GM19395 (cell line): ENCODE data around the gene ZNF860.
"Not testable (repeated sequence)": the region's sequence is repeated elsewhere in the genome, so short reads cannot be mapped to it uniquely, and the experiment has no call there.

Experiments used
- ATAC-seq: cut with Tn5 transposase; IDR thresholded peaks from one replicate; pipeline ENCODE4 v1.9.1; 2021; ENCODE audit warnings: mild to moderate bottlenecking, moderate library complexity; ENCODE audit not compliant: unreplicated experiment

The ZNF860 gene

DNA sequence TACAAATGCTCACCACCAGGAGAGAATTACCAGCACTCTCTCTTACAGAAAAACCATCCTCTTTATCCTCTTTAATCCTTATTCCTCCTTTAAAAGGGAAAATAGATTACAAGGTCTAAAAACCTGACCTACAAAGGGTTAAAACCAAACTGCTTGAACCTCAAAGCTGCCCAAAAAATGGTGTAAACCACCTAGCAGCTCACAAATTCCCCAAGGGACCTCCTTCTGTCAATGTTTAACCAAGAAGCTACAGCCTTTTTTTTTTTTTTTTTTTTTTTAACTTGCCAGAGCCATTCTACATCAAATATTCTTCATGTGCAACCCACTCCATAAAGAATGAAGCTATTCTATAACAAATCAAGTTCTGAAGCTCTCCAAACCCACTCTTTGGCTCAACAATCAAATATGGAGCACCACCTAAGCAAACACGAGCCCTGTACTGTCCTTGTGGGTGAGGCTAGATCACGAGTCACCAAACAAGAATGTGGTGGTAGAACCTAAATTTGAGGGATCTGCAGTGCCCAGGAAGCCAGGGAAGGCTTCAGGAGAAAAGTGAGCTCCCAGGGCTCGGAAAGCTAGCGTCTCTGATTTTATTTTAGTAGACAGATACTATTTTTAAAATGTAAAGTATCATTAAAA lies 20.6 kb upstream of the ZNF860 start:
- peak; percentile 61 for ATAC-seq

DNA sequence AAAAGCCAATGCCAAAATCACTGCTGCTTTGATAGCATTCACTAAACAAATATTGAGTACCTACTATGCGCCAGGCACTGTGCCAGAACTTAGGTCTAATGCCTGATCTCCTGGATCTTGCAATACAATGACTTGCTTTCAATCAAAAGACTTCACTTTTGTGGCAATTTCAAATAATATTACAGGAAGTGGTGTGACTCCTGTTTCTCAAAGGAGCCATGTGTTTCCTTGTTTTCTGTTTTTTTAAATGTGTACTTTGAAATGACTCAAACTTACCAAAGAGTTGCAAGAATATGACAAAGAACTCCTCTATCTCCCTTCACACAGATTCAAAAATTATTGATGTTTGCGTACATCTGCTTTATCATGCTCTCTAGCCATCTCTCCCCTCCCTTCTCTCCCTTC lies 18.7 kb upstream of the ZNF860 start:
- ATAC-seq, result no peak

GRCh38 chr3:31966978-31967591 lies 14.5 kb upstream of the ZNF860 start:
- ATAC-seq, result no peak

DNA sequence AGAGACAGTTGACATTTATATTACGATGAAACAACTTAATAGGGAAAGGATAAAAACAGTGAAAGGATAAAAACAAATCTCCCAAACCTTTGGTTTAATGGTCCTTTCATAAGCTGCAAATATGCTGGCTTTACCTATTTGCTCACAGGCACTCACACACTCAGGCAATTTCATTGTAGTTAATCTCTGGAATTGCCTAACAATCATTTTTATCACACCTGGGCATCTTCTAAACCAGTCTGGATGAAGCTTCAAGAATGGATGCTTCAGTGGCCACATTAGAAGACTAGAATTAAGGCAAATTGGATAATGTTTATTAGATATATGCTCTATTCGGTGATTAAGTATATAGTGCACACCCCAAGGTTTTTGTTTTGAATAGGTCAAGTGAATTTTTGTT lies 14.0 kb upstream of the ZNF860 start:
- no peak for ATAC-seq

GRCh38 chr3:31968369-31968926 lies 13.1 kb upstream of the ZNF860 start:
- ATAC-seq, result no peak

DNA sequence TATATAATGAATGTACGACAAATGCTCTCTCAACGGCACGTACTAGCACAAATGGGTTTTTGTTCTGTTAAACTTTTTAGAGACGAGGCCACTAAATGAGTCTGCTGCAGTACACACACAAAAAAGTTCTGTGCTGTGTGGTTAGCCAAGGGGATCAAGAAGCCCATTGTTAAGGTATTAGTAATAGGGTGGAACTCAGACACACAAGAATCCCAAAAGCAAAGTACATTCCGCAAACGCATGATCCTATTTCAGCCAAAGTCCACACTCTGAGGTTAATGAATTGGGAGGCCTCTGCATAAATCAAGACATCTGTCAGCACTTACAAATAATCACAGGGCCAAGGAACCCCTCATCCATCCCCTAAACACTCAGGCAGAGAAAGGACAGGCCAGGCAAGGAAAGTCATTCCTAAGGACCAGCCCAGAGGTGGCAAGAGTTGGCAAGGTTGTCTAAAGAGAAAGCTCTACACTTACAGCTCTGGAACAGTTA lies 12.6 kb upstream of the ZNF860 start:
- no peak for ATAC-seq

DNA sequence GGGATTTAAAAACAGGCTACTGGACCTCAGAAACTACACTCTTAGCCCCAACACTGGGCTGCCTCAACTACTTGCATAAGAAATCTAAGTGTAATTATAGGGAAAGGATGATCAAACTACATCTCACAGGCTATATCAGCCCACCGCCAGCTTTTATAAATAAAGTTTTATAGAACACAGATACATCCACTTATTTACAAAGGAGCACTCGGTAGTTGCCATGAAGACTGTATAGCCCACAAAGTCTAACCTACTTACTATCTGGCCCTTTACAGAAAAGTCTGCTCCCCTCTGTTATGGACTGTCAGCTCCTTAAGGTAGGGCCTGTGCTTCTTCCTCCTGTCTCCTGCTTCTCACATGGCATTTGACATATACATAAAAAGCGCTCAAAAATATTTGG lies 9.9 kb upstream of the ZNF860 start:
- ATAC-seq, result no peak

DNA sequence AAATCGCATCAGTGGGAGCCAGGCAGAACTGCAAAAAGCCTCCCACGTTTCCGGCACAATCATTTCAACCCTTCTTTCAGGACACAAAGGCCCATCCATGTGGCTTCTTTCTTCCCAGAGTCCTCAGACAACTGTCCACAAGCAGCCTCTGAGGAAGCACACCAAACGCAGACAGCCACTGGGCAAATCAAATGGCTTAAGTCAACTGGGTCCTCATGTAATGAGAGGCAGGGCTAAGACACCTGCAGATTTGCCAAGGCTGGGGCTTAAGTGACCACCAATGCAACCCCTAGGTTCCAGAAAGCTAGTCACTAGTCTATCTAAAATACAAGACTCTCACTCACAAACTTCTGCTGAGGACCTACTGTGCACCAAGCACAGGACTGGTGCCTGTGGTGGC lies 8.5 kb upstream of the ZNF860 start:
- no peak for ATAC-seq

DNA sequence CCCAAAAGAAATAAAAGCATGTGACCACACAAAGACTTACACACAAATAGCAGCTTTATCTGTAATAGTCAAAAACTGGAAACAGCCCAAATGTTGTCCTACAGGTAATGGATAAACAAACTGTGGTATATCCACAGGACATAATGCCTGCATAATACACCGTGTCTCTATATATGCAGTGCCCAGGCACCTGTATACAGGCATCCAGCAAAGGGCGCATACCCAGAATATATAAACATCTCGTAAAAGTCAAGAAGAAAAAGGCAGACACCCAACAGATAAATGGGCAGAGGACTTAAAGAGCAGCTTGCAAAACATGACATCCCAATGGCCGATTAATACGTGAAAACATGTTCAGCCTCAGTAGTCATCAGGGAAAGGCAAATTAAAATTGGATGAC lies 7.7 kb upstream of the ZNF860 start:
- ATAC-seq, result no peak

GRCh38 chr3:31974471-31974870 lies 7.1 kb upstream of the ZNF860 start:
- ATAC-seq, result no peak

GRCh38 chr3:31974964-31975363 lies 6.6 kb upstream of the ZNF860 start:
- no peak for ATAC-seq

DNA sequence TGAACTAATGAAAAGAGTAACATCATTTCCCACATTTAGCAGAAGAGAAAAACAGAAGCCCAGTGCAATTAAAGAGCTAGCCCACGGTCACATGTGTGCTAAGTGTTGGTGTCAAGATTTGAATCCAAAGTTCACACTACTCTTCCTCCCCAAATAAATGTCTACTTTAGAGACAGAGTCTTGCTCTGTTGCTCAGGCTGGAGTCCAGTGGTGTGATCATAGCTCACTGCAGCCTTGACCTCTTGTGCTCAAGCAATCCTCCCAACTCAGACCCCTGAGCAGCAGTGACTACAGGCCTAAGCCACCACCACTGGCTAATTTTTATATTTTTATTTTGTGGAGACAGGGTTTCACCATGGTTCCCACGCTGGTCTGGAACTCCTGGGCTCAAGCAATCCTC lies 5.2 kb upstream of the ZNF860 start:
- ATAC-seq, result no peak

GRCh38 chr3:31977736-31978135 lies 3.8 kb upstream of the ZNF860 start:
- no peak for ATAC-seq

GRCh38 chr3:31978553-31978952 lies 3.0 kb upstream of the ZNF860 start:
- no peak for ATAC-seq

DNA sequence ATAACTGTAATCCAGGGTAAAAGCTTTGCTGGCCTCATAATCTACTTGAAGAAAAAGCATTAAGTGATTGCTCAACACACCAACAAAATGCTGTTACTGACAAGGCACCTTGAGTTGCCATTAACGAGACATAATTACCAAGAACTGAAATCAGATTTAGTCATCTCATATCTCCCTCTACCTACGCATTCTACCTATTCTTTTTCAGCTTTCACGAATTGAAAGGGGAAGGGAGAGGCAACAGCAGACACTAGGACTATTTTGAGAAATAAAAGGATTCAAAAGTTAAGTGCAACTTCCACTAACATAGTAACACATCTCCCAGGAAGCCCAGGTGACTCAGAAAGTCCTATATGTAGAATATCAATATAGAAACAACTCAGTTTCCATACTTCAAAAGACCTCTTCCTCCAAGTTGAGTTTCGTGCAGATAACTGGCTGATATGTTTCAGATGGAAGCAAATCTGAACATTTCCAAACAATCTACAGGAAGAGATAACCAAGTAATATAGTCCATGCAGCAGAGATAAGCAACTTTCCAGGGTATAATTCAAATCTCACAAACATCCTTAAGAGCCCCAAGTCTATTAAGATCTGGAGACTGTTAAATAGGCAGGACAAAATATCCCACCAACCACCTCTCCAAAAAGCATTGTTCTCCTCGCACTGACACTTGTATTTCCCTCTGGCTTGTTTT lies 2.4 kb upstream of the ZNF860 start:
- ATAC-seq, result peak; percentile 66

DNA sequence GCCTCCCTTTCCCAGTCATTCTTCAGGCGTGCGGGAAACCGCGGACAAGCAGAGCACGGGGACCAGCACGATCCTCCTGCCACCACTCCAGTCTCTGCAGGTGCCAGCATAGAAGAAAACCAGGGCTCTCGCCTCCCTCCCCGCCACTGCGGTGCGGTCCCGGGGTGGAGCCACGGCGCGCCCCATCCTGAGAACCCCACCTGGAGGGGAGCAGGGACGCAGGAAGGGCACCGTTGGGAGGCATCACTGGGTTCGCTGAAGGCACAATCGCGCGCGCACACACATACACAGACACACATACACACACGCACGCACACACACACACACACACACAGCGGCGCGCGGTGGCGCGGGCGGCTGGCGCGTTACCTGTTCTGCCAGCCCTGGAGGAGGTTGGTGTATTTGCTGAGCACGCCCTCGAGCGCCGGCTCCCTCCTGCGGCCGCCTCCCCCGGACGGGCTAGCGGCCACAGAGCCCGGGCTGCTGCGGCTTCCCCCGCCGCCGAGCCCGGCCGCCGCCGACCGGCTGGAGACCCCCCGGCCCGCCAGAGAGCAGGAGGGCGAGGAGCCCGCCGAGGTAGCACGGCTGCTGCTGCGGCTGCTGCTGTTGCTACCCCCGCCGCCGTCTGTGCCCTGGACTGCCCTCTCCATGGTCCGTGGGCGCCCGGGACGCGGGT lies 882 bp upstream of the ZNF860 start:
- peak; percentile 48 for ATAC-seq

DNA sequence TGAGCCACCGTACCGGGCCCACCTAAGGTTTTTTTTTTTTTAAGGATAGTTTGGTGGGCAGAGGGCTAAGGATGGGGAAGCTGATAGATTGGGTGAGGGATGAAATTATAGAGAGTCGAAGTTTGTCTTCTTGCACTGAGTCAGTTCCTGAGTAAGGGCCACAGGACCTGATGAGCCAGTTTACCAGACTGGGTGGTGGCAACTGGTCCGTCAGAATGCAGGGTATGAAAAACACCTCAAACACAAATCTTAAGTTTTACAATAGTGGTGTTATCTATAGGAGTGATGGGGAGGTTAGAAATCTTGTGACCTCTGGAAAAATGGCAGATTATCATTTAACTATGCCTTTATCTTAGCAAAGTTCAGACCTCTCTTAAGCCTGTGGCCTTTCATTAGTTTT lies 2.8 kb downstream of the ZNF860 start:
- no peak for ATAC-seq

GRCh38 chr3:31985831-31986230 lies 4.3 kb downstream of the ZNF860 start:
- no peak for ATAC-seq

- no peak for ATAC-seq
Observed at GRCh38 chr3:31988271-31988670, 6.7 kb downstream of the ZNF860 start.

- not testable (repeated sequence) for ATAC-seq
Observed at GRCh38 chr3:31992995-31993394, 11.4 kb downstream of the ZNF860 start.

DNA sequence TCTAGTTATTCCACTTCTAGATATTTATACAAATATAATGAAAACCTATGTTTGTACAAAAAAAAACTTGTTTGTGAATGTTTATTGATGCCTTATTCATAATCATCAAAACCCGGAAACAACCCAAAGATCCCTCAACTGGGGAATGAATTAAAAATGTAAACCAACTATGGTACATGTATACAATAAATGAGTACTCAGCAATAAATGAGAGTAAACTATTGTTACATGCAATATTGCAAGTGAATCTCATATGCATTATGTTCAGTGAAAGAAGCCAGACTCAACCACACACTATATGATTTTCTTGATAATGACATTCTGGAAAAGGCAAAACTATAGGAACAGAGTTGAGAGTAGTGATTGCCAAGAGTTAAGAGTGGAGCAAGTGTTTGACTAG lies 12.3 kb downstream of the ZNF860 start:
- ATAC-seq, result no peak
